Left ventricle myocardium inferior (tissue), 1 donor: ENCODE data around the gene UGGT1. TPM values are rescaled to one million over a fixed set of nuclear protein-coding genes. Genes with fewer than 3 reads are reported as not detected.

Experiments
- DNase-seq: peaks from one replicate; pipeline ENCODE4 v3.0.0-alpha.2; 2020
- H3K27ac ChIP-seq: fragments of 200-600 bp; replicated peaks from 2 replicates; pipeline ENCODE4 v1.8.0; 2021
- H3K27me3 ChIP-seq: fragments of 200-600 bp; 2 replicates; pipeline ENCODE4 v1.8.0; 2021; ENCODE audit warnings: low read depth
- H3K36me3 ChIP-seq: fragments of 200-600 bp; 2 replicates; pipeline ENCODE4 v1.8.0; 2021
- H3K4me1 ChIP-seq: fragments of 200-600 bp; 2 replicates; pipeline ENCODE4 v1.8.0; 2021
- H3K4me3 ChIP-seq: fragments of 200-600 bp; 2 replicates; pipeline ENCODE4 v1.8.0; 2021; ENCODE audit warnings: mild to moderate bottlenecking, moderate library complexity
- H3K9me3 ChIP-seq: fragments of 200-600 bp; replicated peaks from 2 replicates; pipeline ENCODE4 v1.8.0; 2021
- CTCF ChIP-seq: fragments of 200-600 bp; IDR thresholded peaks from 2 replicates; pipeline ENCODE4 v1.8.0; 2021; ENCODE audit warnings: antibody characterized with exemption, mild to moderate bottlenecking, borderline replicate concordance
- intact Hi-C: fragments of 100-400 bp; cut with micrococcal nuclease; formaldehyde crosslinking; loops from one replicate; pipeline ENCODE4 v1.11.0; 2022
- total RNA-seq: library from RNA; stranded (reverse); fragmentation: NEBNext Ultra II Directional; extraction: Animal tissue kit (Norgen Biotek cat#: 25700); gene quantifications from one replicate; pipeline ENCODE4 v1.2.1, GENCODE V29; 2021
- donor health status: DM: no; HTN: yes; CAD: no; lungs with severe emphysema.

The UGGT1 gene
- total RNA-seq, 1 donor from 2014 or later, result 30.3 TPM

- TF ChIP-seq CTCF, result no peak
- intact Hi-C loops, result no loop called here
- no peaks in the 10 kb centered on the region for H3K27me3 ChIP-seq
- no peaks in the 10 kb centered on the region for H3K36me3 ChIP-seq
- H3K4me1 ChIP-seq, result peaks cover 26% of the 10 kb centered on the region
- H3K27ac ChIP-seq, result no peak overlapping the region
- no peak for DNase-seq
- H3K4me3 ChIP-seq, result no peak overlapping the region
- no peaks in the 10 kb centered on the region for H3K9me3 ChIP-seq
Observed at GRCh38 chr2:128235581-128235980, 144.6 kb downstream of the UGGT1 start.

- intact Hi-C loops, result no loop called here
- no peaks in the 10 kb centered on the region for H3K36me3 ChIP-seq
- H3K27ac ChIP-seq, result peak overlapping the region; percentile 46
- no peaks in the 10 kb centered on the region for H3K9me3 ChIP-seq
- H3K4me1 ChIP-seq, result peaks cover 26% of the 10 kb centered on the region
- TF ChIP-seq CTCF, result no peak
- DNase-seq, result no peak
- H3K27me3 ChIP-seq, result no peaks in the 10 kb centered on the region
- H3K4me3 ChIP-seq, result no peak overlapping the region
Observed at GRCh38 chr2:128236491-128237035, 145.6 kb downstream of the UGGT1 start.

GRCh38 chr2:128237081-128237534, 146.1 kb downstream of the UGGT1 start:
- TF ChIP-seq CTCF, result no peak
- no peak for DNase-seq
- Histone ChIP-seq H3K36me3 (no peaks in the 10 kb centered on the region), H3K4me1 (peaks cover 26% of the 10 kb centered on the region), H3K27me3 (no peaks in the 10 kb centered on the region), H3K4me3 (no peak overlapping the region), H3K27ac (peak overlapping the region; percentile 46), H3K9me3 (no peaks in the 10 kb centered on the region)
- intact Hi-C loops, result no loop called here

DNA sequence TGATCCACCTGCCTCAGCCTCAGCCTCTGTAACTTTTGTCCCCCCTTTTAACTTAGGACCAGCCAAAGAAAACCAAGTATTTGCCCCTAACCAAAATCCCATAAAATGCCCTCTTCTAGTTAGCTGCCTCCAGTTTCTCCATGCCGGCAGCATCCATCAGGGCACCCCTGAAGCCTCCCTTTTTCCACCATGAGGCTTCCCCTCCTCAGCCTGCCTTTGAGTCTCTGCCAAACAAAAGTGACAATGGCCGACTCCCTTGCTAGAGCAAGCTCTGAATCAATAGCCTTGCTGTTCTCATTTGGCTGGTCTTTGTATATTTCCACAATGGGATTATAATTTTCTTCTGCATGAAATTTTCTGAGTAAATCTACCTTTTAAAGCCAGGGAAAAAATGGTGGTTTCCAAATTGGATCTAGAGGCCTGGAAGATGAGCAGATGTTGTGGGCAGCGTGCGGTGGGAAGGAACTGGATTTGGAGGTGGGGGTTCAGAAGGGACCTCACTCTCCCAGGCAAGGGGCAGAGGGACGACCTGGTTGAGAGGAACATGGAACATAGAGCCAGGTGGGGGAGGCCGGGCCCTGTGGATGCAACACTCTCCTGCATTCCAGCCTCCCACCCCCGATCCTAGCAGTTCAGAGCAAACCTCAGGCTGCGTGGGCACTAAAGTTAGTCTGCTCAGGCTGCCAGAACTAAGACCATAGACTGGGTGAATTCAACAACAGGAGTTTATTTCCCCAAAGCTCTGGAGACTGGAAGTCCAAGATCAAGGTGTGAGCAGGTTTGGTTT, 147.1 kb downstream of the UGGT1 start:
- DNase-seq, result no peak
- Histone ChIP-seq H3K27me3 (no peaks in the 10 kb centered on the region), H3K4me3 (no peak overlapping the region), H3K36me3 (no peaks in the 10 kb centered on the region), H3K4me1 (peaks cover 18% of the 10 kb centered on the region), H3K9me3 (no peaks in the 10 kb centered on the region), H3K27ac (no peak overlapping the region)
- intact Hi-C loops, result no loop called here
- no peak for TF ChIP-seq CTCF

DNA sequence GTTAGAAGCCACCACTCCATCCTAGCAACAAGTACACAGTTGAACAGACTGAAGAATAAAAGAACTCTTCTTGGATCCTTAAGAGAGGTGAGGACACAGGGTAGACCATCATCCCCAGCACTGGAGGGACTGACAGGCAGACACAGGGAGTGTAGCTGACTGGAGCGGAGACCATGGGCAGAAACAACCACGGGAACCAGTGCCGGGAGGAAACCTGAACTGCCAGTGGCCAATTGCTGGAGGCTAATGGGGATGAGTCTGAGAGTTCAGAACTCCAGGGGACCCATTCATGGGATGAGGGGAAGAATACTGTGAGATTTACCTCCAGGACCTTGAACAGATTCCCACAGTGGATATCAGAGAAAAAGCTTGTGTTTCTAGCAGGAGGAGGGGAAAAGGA, 150.9 kb downstream of the UGGT1 start:
- Histone ChIP-seq H3K4me3 (no peak overlapping the region), H3K27me3 (no peaks in the 10 kb centered on the region), H3K27ac (no peak overlapping the region), H3K36me3 (no peaks in the 10 kb centered on the region), H3K9me3 (no peaks in the 10 kb centered on the region), H3K4me1 (peaks cover 6% of the 10 kb centered on the region)
- intact Hi-C loops, result no loop called here
- TF ChIP-seq CTCF, result no peak
- DNase-seq, result no peak

Other genes starting within 250 kb of the UGGT1 start
- gene POLR2D, start 233.0 kb upstream of the UGGT1 start, total RNA-seq, result 19.4 TPM
- gene AMMECR1L, start 205.2 kb upstream of the UGGT1 start, total RNA-seq, result 9.7 TPM
- 14.2 TPM for gene SAP130, start 63.1 kb upstream of the UGGT1 start, total RNA-seq
- gene HS6ST1, start 227.7 kb downstream of the UGGT1 start, total RNA-seq, result 26.7 TPM